ENCODE data around the gene GARIN3.

GARIN3 gene

GRCh38 chr5:157184117-157184670, 18.1 kb upstream of the GARIN3 start:
- no peak for TF ChIP-seq CTCF (conservative IDR thresholded peaks at IDR 0.05; ENCODE audit: control insufficient read depth, insufficient read depth, low read depth, low read length)
- no peak for DNase-seq (ENCODE audit: low read depth)
- no peak overlapping the region for H3K4me3 ChIP-seq (ENCODE audit: control insufficient read depth, low read depth, low read length)

DNA sequence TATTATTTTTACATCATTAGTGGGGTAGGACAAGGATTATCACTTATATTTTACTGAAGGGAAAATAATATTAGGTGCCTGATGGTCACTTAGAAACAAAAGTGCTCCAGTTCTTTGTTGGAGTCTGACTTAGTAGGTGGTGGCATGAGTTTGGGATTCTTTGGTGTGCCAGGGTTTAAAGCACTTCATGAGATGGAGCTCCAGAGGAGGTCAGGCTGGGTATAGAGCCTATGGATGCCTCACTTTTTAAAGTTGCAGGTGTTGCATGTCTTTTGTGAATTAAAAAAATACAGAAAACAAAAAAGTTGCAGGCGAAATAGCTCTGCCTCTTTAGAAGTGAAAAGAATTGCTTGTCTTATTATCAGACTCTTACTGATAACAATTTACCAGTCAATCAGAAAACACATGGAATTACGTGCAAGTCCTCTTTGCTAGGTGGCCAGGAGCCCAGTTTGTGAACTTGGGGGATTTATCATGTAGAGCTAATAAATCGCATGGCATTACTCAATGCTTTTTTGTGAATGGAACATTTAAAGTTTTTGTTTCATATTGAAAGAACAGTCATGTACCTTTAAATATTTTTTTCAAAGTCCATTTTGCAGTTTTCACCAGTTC, 16.2 kb upstream of the GARIN3 start:
- no peak for DNase-seq (ENCODE audit: low read depth)
- TF ChIP-seq CTCF (conservative IDR thresholded peaks at IDR 0.05; ENCODE audit: control insufficient read depth, insufficient read depth, low read depth, low read length) = no peak
- H3K4me3 ChIP-seq (ENCODE audit: control insufficient read depth, low read depth, low read length) = no peak overlapping the region

DNA sequence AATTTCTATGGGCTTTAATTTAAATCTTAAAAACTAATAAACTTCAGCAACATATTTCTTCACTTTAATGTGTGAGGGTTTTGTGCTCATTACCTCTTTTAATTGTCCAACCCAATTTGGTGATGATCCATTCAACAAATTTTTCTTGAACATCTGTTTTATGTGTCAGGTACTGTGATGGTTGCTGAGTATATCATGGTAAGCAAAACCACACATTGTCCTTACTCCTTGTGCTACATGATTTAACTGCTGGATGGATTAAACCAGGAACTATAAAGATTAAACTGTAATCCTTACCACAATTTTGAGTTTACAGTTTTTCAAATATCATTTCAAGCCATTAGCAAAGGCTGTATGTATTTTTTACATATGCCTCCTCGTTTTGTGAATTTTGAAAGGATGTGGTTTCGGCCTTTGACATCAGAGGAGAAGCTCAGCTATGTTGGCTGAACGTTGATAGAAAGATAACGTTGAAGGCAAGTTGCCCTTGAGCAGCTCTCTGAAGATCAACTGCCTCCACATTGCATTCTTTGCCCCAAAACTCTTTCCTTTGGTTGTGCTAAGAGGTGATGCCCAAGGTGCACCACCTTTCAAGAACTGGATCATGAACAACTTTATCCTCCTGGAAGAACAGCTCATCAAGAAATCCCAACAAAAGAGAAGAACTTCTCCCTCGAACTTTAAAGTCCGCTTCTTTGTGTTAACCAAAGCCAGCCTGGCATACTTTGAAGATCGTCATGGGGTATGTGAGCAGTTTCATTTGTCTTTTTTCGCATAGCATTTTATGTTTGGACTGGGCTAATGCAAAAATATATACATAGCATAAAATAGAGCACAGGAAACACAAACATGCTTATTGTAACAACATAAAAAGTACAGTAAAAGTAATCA, 14.6 kb upstream of the GARIN3 start, which contains the start of gene ITK:
Gene ITK (plus strand): TSS at position 467 of the 891 bp plus-strand sequence. CDS start 138 bp downstream, at position 605.
- no peak for TF ChIP-seq CTCF (conservative IDR thresholded peaks at IDR 0.05; ENCODE audit: control insufficient read depth, insufficient read depth, low read depth, low read length)
- H3K4me3 ChIP-seq (ENCODE audit: control insufficient read depth, low read depth, low read length) = no peak within 1 kb of the TSS
- DNase-seq (ENCODE audit: low read depth) = no peak

- no peak for DNase-seq (ENCODE audit: low read depth)
- H3K4me3 ChIP-seq (ENCODE audit: control insufficient read depth, low read depth, low read length) = no peak overlapping the region
- no peak for TF ChIP-seq CTCF (conservative IDR thresholded peaks at IDR 0.05; ENCODE audit: control insufficient read depth, insufficient read depth, low read depth, low read length)
These were observed 12.9 kb upstream of the GARIN3 start for GRCh38 chr5:157178966-157179365.

DNA sequence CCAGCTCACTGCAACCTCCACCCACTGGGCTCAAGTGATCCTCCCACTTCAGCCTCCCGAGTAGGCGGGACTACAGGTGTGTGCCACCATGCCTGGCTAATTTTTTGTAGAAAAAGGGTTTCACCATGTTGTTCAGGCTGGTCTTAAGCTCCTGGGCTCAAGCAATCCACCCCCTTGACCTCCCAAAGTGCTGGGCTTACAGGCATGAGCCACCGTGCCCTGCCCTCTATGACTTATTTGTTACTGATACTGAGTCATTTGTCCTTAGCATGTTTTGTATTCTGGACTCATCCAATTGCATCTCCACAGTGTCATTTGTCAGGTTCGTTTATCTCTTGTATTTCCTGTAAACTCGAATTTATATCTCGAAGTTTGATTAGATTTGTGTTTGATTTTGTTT, 11.9 kb upstream of the GARIN3 start:
- no peak for TF ChIP-seq CTCF (conservative IDR thresholded peaks at IDR 0.05; ENCODE audit: control insufficient read depth, insufficient read depth, low read depth, low read length)
- peak; percentile 8 for DNase-seq (ENCODE audit: low read depth)
- no peak overlapping the region for H3K4me3 ChIP-seq (ENCODE audit: control insufficient read depth, low read depth, low read length)

DNA sequence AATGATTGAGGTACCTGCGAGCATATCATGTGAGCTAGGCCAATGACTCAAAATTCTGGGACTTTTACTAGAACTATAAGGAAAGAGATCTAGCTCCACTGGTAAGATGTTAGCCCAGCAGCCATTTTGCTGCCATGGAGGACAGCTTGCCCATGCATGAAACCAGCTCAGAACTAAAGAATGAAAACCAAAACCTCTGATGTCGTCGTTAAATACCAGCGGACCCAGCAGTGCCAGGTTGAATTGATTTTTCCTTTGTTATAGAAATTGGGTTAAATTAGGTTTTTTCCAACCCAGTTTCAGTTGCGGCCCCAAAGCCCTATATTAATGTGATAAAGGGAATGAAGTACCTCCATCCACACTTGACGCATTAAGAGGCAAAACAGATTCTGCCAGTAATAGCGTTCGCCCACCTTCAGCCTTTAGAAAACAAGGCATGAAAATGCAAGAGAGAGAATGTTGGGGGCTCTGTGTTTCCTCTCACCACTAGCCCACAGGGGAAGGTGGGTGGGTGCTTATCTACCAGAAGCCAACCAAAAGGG, 9.1 kb upstream of the GARIN3 start:
- DNase-seq (ENCODE audit: low read depth) = no peak
- no peak for TF ChIP-seq CTCF (conservative IDR thresholded peaks at IDR 0.05; ENCODE audit: control insufficient read depth, insufficient read depth, low read depth, low read length)
- H3K4me3 ChIP-seq (ENCODE audit: control insufficient read depth, low read depth, low read length) = no peak overlapping the region

Measured in fibroblast of mammary gland (primary cell).